Gastrocnemius medialis (tissue), 4 donors: ENCODE results near the gene ALG12. TPM values are rescaled to one million over a fixed set of nuclear protein-coding genes. Genes with fewer than 3 reads are reported as not detected.

ENCODE experiments used
- ATAC-seq, 2 donors: fragments of 150-250 bp; one replicate each; pipeline ENCODE4 v1.9.1; 2016
- DNase-seq, 2 donors: peaks; one replicate each; pipeline ENCODE4 v3.0.0-alpha.2; 2019
- H3K27ac ChIP-seq, 4 donors: fragments of 200-600 bp; sonication (generic); 1 replicate in 1 of 4; 2 replicates in 3 of 4; pipeline ENCODE4 v1.5.1; 2016 to 2018; ENCODE audit warnings: mild to moderate bottlenecking in 2 of 4, moderate library complexity in 1 of 4
- H3K27me3 ChIP-seq, 3 donors: fragments of 200-600 bp; sonication (generic) in 2 of 3; 1 replicate in 1 of 3; 2 replicates in 2 of 3; pipeline versions ENCODE4 v1.5.1 to v1.6.0; 2016 to 2019; ENCODE audit warnings: mild to moderate bottlenecking in 1 of 3, moderate library complexity in 1 of 3
- H3K36me3 ChIP-seq, 2 donors: fragments of 200-600 bp; sonication (generic) in 1 of 2; one replicate each; pipeline ENCODE4 v1.5.1; 2017 to 2018
- H3K4me1 ChIP-seq, 2 donors: fragments of 200-600 bp; sonication (generic) in 1 of 2; one replicate each; pipeline ENCODE4 v1.5.1; 2016 to 2017; ENCODE audit warnings: mild to moderate bottlenecking in 2 of 2
- H3K4me3 ChIP-seq, 4 donors: fragments of 200-600 bp; sonication (generic) in 3 of 4; 1 replicate in 1 of 4; 2 replicates in 3 of 4; pipeline ENCODE4 v1.5.1; 2016 to 2019; ENCODE audit warnings: mild to moderate bottlenecking in 2 of 4
- H3K9me3 ChIP-seq, 3 donors: fragments of 200-600 bp; sonication (generic) in 2 of 3; 1 replicate in 1 of 3; 2 replicates in 2 of 3; pipeline ENCODE4 v1.5.1; 2016 to 2019
- CTCF ChIP-seq, 5 experiments: fragments of 450-650 bp in 3 of 5; fragments of 200-600 bp in 2 of 5; sonication (generic) in 2 of 5; IDR thresholded peaks in 4 of 5; conservative IDR thresholded peaks in 1 of 5; 1 replicate in 4 of 5; 2 replicates in 1 of 5; pipeline ENCODE4 v1.5.1; 2016 to 2019; ENCODE audit warnings: antibody characterized with exemption in 5 of 5, mild to moderate bottlenecking in 3 of 5, moderate library complexity in 3 of 5
- POLR2A ChIP-seq, 2 donors: fragments of 450-650 bp; IDR thresholded peaks; one replicate each; pipeline ENCODE4 v1.6.1; 2017; ENCODE audit warnings: antibody characterized with exemption in 2 of 2, mild to moderate bottlenecking in 2 of 2, moderate library complexity in 2 of 2
- in situ Hi-C, 4 donors: fragments of 200-750 bp; cut with MboI; loops; one replicate each; pipeline versions ENCODE4 v1.15.0 to v1.8.0; 2017; ENCODE audit warnings: low sequenced_read_pairs in 4 of 4
- intact Hi-C: fragments of 100-400 bp; cut with DNase I; formaldehyde crosslinking; loops from one replicate; pipeline ENCODE4 v1.15.1; 2023; ENCODE audit warnings: low total_unique reads
- total RNA-seq, 4 donors: library from RNA; depleted of rRNA; stranded (reverse); fragments of >200 nt; gene quantifications; one replicate each; pipeline versions ENCODE4 v1.1.0 to v1.2.3, GENCODE V29; 2016

The ALG12 gene
- total RNA-seq, 4 donors from 2014 or later, result 6.4 to 9.6 (median 8.2) TPM

GRCh38 chr22:49906071-49906798 is 12.0 kb downstream of the ALG12 start:
- no peak for ATAC-seq
- H3K4me1 ChIP-seq, result no peaks in the 10 kb centered on the region

GRCh38 chr22:49905465-49905864 is 12.8 kb downstream of the ALG12 start:
- no peak overlapping the region for H3K27ac ChIP-seq
- H3K4me1 ChIP-seq, result no peaks in the 10 kb centered on the region
- TF ChIP-seq CTCF (IDR thresholded peaks at IDR 0.05 in 4 of 5, conservative IDR thresholded peaks at IDR 0.05 in 1 of 5) (no peak), POLR2A (IDR thresholded peaks at IDR 0.05) (no peak)
- H3K27me3 ChIP-seq, result no peaks in the 10 kb centered on the region
- DNase-seq, result no peak
- no peak overlapping the region for H3K4me3 ChIP-seq
- peaks cover 0 to 77% of the 10 kb centered on the region in 2 donors for H3K36me3 ChIP-seq
- no peaks in the 10 kb centered on the region for H3K9me3 ChIP-seq
- in situ Hi-C loops (no loop called here), intact Hi-C loops (no loop called here)
- no peak for ATAC-seq

More at GRCh38 chr22:49906071-49906798, 12.0 kb downstream of the ALG12 start:
- H3K4me3 ChIP-seq, result no peak overlapping the region
- peaks cover 0 to 73% of the 10 kb centered on the region in 2 donors for H3K36me3 ChIP-seq
- intact Hi-C loops, result no loop called here
- no peak for TF ChIP-seq CTCF (IDR thresholded peaks at IDR 0.05 in 4 of 5, conservative IDR thresholded peaks at IDR 0.05 in 1 of 5)
- TF ChIP-seq POLR2A (IDR thresholded peaks at IDR 0.05), result no peak
- no peak for DNase-seq
- in situ Hi-C loops, result no loop called here
- no peaks in the 10 kb centered on the region for H3K9me3 ChIP-seq
- H3K27ac ChIP-seq, result no peak overlapping the region
- H3K27me3 ChIP-seq, result no peaks in the 10 kb centered on the region

- TF ChIP-seq POLR2A (IDR thresholded peaks at IDR 0.05) (no peak), CTCF (IDR thresholded peaks at IDR 0.05 in 4 of 5, conservative IDR thresholded peaks at IDR 0.05 in 1 of 5) (no peak)
- Histone ChIP-seq H3K27me3 (no peaks in the 10 kb centered on the region), H3K4me1 (no peaks in the 10 kb centered on the region), H3K4me3 (no peak overlapping the region), H3K36me3 (peaks cover 0 to 72% of the 10 kb centered on the region in 2 donors), H3K27ac (no peak overlapping the region), H3K9me3 (no peaks in the 10 kb centered on the region)
- ATAC-seq, result no peak
- in situ Hi-C loops, result no loop called here
- DNase-seq, result no peak
- intact Hi-C loops, result no loop called here
Measured at GRCh38 chr22:49904040-49904369, 14.2 kb downstream of the ALG12 start.

- DNase-seq, result no peak
- no peaks in the 10 kb centered on the region for H3K27me3 ChIP-seq
Measured at GRCh38 chr22:49903322-49904039, 14.8 kb downstream of the ALG12 start.

More at GRCh38 chr22:49903322-49904039, 14.8 kb downstream of the ALG12 start:
- no peak overlapping the region for H3K4me3 ChIP-seq
- intact Hi-C loops (no loop called here), in situ Hi-C loops (no loop called here)
- peaks cover 0 to 67% of the 10 kb centered on the region in 2 donors for H3K36me3 ChIP-seq
- H3K9me3 ChIP-seq, result no peaks in the 10 kb centered on the region
- no peak for TF ChIP-seq POLR2A (IDR thresholded peaks at IDR 0.05)
- no peak for TF ChIP-seq CTCF (IDR thresholded peaks at IDR 0.05 in 4 of 5, conservative IDR thresholded peaks at IDR 0.05 in 1 of 5)
- H3K27ac ChIP-seq, result no peak overlapping the region
- ATAC-seq, result no peak
- no peaks in the 10 kb centered on the region for H3K4me1 ChIP-seq
